Neural crest cell (in vitro differentiated cells): ENCODE measurements around the gene RIPPLY3. TPM values are rescaled to one million over a fixed set of nuclear protein-coding genes. Genes with fewer than 3 reads are reported as not detected.
"Not testable (repeated sequence)": the region's sequence is repeated elsewhere in the genome, so short reads cannot be mapped to it uniquely, and the experiment has no call there.

Experiments used
- DNase-seq: peaks from one replicate; pipeline ENCODE4 v3.0.0; 2021; ENCODE audit warnings: low read depth, mixed read lengths, low spot score
- H3K27ac Mint-ChIP-seq: one replicate; pipeline ENCODE4 v1.8.0; 2021; ENCODE audit warnings: mild to moderate bottlenecking, mixed read lengths; ENCODE audit not compliant: unreplicated experiment
- H3K27me3 Mint-ChIP-seq: 2 replicates; pipeline ENCODE4 v1.8.0; 2021; ENCODE audit warnings: low read depth, mild to moderate bottlenecking, mixed read lengths
- H3K36me3 Mint-ChIP-seq: 2 replicates; pipeline ENCODE4 v1.8.0; 2021; ENCODE audit warnings: low read depth, mild to moderate bottlenecking, mixed read lengths
- H3K4me1 Mint-ChIP-seq: 2 replicates; pipeline ENCODE4 v1.8.0; 2021; ENCODE audit warnings: mixed read lengths
- H3K4me3 Mint-ChIP-seq: one replicate; pipeline ENCODE4 v1.8.0; 2021; ENCODE audit warnings: mild to moderate bottlenecking, mixed read lengths
- H3K9me3 Mint-ChIP-seq: 2 replicates; pipeline ENCODE4 v1.8.0; 2021; ENCODE audit warnings: mixed read lengths
- CTCF ChIP-seq: fragments of 200-600 bp; sonication (generic); conservative IDR thresholded peaks from 2 replicates; pipeline ENCODE4 v1.5.0; 2021; ENCODE audit warnings: antibody characterized with exemption, mild to moderate bottlenecking
- total RNA-seq: library from RNA; stranded (reverse); gene quantifications from 2 replicates; pipeline ENCODE4 v1.2.1, GENCODE V29; 2021

RIPPLY3 gene
- total RNA-seq, 1 donor from 2014 or later, result 3.2 TPM

GRCh38 chr21:36987845-36988244 is 18.7 kb upstream of the RIPPLY3 start:
- H3K9me3 Mint-ChIP-seq, result no peaks in the 10 kb centered on the region
- no peak for TF ChIP-seq CTCF
- no peak for DNase-seq
- no peak overlapping the region for H3K4me3 Mint-ChIP-seq
- H3K4me1 Mint-ChIP-seq, result peaks cover 18% of the 10 kb centered on the region
- no peaks in the 10 kb centered on the region for H3K36me3 Mint-ChIP-seq
- H3K27me3 Mint-ChIP-seq, result peaks cover 2% of the 10 kb centered on the region
- no peak overlapping the region for H3K27ac Mint-ChIP-seq

DNA sequence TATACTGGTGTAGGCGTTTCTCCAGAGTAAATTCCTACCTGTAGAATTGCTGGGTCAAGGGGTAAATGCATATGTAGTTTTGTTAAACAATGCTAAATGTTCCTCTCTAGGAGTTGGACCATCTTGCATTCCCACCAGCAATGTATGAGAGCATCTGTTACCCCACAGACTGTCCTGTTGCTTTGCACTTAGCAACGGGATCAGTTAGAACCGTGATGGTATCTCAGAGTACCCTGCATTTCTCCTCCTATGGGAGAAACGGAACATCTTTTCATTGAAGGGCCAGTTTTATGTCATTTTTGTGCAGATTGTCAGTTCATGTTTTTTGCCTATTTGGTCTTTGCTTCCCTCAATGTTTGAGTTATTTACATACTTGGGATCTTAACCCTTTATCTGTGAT is 18.0 kb upstream of the RIPPLY3 start:
- no peak overlapping the region for H3K27ac Mint-ChIP-seq

DNA sequence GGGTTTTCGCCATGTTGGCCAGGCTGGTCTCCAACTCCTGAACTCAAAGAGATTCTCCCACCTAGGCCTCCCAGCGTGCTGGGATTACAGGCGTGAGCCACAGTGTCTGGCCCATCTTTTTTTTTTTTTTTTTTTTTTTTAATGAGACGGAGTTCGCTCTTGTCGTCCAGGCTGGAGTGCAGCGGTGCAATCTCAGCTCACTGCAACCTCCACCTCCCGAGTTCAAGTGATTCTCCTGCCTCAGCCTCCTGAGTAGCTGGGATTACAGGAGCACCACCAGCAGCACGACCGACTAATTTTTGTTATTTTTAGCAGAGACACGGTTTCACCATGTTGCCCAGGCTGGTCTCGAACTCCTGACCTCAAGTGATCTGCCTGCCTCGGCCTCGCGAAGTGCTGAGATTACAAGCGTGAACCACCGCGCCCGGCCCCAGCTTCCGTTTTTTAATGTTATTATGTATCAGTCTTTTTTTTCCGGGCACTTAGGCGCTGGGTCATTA is 17.3 kb upstream of the RIPPLY3 start:
- H3K27me3 Mint-ChIP-seq, DNase-seq, H3K9me3 Mint-ChIP-seq, H3K27ac Mint-ChIP-seq, H3K36me3 Mint-ChIP-seq: not testable (repeated sequence)
- peak overlapping the region; percentile 79 for H3K4me3 Mint-ChIP-seq
- H3K4me1 Mint-ChIP-seq, result peaks cover 18% of the 10 kb centered on the region

More for the DNA sequence above, 18.0 kb upstream of the RIPPLY3 start:
- Mint-ChIP-seq H3K4me3 (peak overlapping the region; percentile 68), H3K36me3 (no peaks in the 10 kb centered on the region), H3K9me3 (no peaks in the 10 kb centered on the region), H3K27me3 (peaks cover 2% of the 10 kb centered on the region), H3K4me1 (peaks cover 18% of the 10 kb centered on the region)
- no peak for TF ChIP-seq CTCF
- DNase-seq, result no peak

DNA sequence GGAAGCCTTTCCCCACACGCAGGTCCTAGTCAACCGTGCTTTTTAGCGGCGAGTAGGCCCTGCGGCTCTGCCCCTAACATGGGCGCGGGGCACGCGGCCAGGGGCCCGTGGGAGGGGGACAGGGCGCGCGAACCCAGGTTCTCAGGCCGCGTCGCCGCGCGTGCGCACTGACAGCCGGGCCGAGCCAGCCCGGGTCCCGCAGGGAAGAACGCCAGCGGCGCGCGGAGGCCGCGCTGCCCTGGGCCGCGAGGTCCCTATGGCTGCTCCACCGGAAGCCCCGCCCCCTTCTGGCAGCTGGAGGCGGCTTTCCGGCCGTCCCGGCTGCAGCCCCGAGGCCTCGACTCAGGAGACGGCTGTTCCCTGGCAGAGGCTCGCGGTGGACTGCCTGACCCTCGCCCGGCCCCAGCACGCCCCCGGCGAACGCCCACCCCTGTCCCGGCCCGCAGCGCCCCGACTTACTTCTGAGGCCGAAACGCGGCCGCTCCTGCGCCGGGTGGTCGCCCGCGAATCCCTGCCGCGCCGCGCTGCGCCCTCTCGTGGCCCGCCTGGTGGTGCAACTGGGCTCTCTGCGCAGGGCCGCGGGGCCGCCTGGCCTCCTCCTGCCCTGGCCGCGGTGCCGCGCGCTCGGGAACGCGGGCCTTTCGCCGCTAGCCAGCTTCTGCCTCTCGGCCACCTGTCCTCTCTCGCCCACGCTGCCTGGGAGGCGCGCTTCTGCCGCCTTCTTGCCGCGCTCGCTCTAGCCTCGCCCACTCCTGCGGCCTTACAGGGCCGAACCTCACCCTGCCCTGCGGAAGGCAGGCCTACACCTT is 16.6 kb upstream of the RIPPLY3 start:
- Mint-ChIP-seq H3K4me1 (peaks cover 18% of the 10 kb centered on the region), H3K4me3 (peak overlapping the region; percentile 86), H3K9me3 (no peaks in the 10 kb centered on the region), H3K27ac (peak overlapping the region; percentile 97), H3K27me3 (no peaks in the 10 kb centered on the region), H3K36me3 (no peaks in the 10 kb centered on the region)
- DNase-seq, result peak; percentile 83
- peak; percentile 91 for TF ChIP-seq CTCF

- no peak for TF ChIP-seq CTCF
- peak overlapping the region; percentile 86 for H3K4me3 Mint-ChIP-seq
- H3K36me3 Mint-ChIP-seq, result no peaks in the 10 kb centered on the region
- peak overlapping the region; percentile 97 for H3K27ac Mint-ChIP-seq
- no peaks in the 10 kb centered on the region for H3K27me3 Mint-ChIP-seq
- no peak for DNase-seq
- H3K4me1 Mint-ChIP-seq, result peaks cover 18% of the 10 kb centered on the region
- H3K9me3 Mint-ChIP-seq, result no peaks in the 10 kb centered on the region
Observed at GRCh38 chr21:36990508-36991205, 15.8 kb upstream of the RIPPLY3 start.

DNA sequence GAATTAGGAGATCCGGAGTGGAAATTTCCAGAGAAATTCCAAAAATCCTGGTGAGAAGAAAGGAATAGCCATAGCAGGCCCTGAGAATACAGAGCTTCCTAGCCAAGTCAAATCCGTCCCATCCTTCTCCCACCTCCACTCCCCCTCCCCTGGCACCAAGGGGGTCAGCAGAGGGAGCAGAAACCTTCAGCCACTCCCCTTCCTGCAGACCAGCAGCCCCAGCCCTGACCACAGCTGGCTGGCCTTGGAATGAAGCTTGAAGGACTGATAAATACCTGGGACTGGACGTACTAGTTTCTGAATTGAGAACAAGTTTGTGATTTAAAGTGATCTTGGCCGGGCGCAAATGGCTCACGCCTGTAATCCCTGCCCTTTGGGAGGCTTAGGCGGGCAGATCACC is 13.8 kb upstream of the RIPPLY3 start:
- Mint-ChIP-seq H3K27me3 (no peaks in the 10 kb centered on the region), H3K9me3 (no peaks in the 10 kb centered on the region), H3K4me1 (peaks cover 14% of the 10 kb centered on the region), H3K4me3 (no peak overlapping the region), H3K36me3 (no peaks in the 10 kb centered on the region), H3K27ac (peak overlapping the region; percentile 6)
- no peak for DNase-seq
- TF ChIP-seq CTCF, result no peak
